Measurements from ENCODE around the gene MAGI1. TPM values are rescaled to one million over a fixed set of nuclear protein-coding genes. Genes with fewer than 3 reads are reported as not detected.

The MAGI1 gene
- total and polyA plus RNA-seq, 7 donors, result 10.2 to 54.0 (median 29.8) TPM

GRCh38 chr3:65314916-65315315, 723.8 kb downstream of the MAGI1 start:
- H3K36me3 ChIP-seq, result no peaks in the 10 kb centered on the region
- TF ChIP-seq EP300 (IDR thresholded peaks at IDR 0.05), result no peak
- peaks cover 0 to 3% (median under 1%) of the 10 kb centered on the region in 4 donors for H3K9me3 ChIP-seq
- H3K27me3 ChIP-seq, result no peaks in the 10 kb centered on the region
- no peak overlapping the region for H3K27ac ChIP-seq
- DNase-seq, result no peak
- peaks cover 0 to 1% (median 0%) of the 10 kb centered on the region in 4 donors for H3K4me1 ChIP-seq
- intact Hi-C loops (cut with DNase I), result no loop called here
- H3K4me3 ChIP-seq, result no peak overlapping the region
- WGBS, 2 donors, result 54 to 60% methylated on average over 1 of the region's 1 CpG

GRCh38 chr3:65314269-65314668, 724.4 kb downstream of the MAGI1 start:
- no peak for DNase-seq
- no peak overlapping the region for H3K4me3 ChIP-seq
- H3K4me1 ChIP-seq, result peaks cover 0 to 6% (median 0%) of the 10 kb centered on the region in 4 donors
- intact Hi-C loops (cut with DNase I), result no loop called here
- no peak overlapping the region for H3K27ac ChIP-seq
- H3K27me3 ChIP-seq, result no peaks in the 10 kb centered on the region
- WGBS, 2 donors, result 88 to 94% methylated on average over 4 of the region's 4 CpGs
- H3K36me3 ChIP-seq, result no peaks in the 10 kb centered on the region
- peaks cover 0 to 3% (median under 1%) of the 10 kb centered on the region in 4 donors for H3K9me3 ChIP-seq
- TF ChIP-seq POLR2AphosphoS5 (IDR thresholded peaks at IDR 0.05) (no peak), POLR2A (IDR thresholded peaks at IDR 0.05) (no peak), CTCF (IDR thresholded peaks at IDR 0.05) (no peak), EP300 (IDR thresholded peaks at IDR 0.05) (no peak)

GRCh38 chr3:65313666-65314065, 725.1 kb downstream of the MAGI1 start:
- Histone ChIP-seq H3K9me3 (peaks cover 0 to 3% (median under 1%) of the 10 kb centered on the region in 4 donors), H3K27ac (no peak overlapping the region), H3K36me3 (no peaks in the 10 kb centered on the region), H3K27me3 (no peaks in the 10 kb centered on the region), H3K4me3 (no peak overlapping the region), H3K4me1 (peaks cover 0 to 6% (median 0%) of the 10 kb centered on the region in 4 donors)
- 86% methylated on average over 2 of the region's 2 CpGs for WGBS, 2 donors
- intact Hi-C loops (cut with DNase I), result no loop called here
- DNase-seq, result no peak
- TF ChIP-seq CTCF (IDR thresholded peaks at IDR 0.05) (no peak), EP300 (IDR thresholded peaks at IDR 0.05) (no peak), POLR2A (IDR thresholded peaks at IDR 0.05) (no peak), POLR2AphosphoS5 (IDR thresholded peaks at IDR 0.05) (no peak)

GRCh38 chr3:65305836-65306235, 732.9 kb downstream of the MAGI1 start:
- intact Hi-C loops (cut with DNase I), result no loop called here
- Histone ChIP-seq H3K4me3 (no peak overlapping the region), H3K36me3 (no peaks in the 10 kb centered on the region), H3K4me1 (peaks cover 0 to 6% (median 0%) of the 10 kb centered on the region in 4 donors), H3K27ac (no peak overlapping the region), H3K9me3 (no peaks in the 10 kb centered on the region), H3K27me3 (no peaks in the 10 kb centered on the region)
- DNase-seq, result no peak
- 83 to 87% methylated on average over 4 of the region's 4 CpGs for WGBS, 2 donors
- TF ChIP-seq POLR2AphosphoS5 (IDR thresholded peaks at IDR 0.05), result no peak
- TF ChIP-seq CTCF (IDR thresholded peaks at IDR 0.05), result no peak
- no peak for TF ChIP-seq POLR2A (IDR thresholded peaks at IDR 0.05)
- no peak for TF ChIP-seq EP300 (IDR thresholded peaks at IDR 0.05)

Small RNAs within 50 kb of the gene (small RNA-seq; reads per million reads assigned to genes)
- 0 reads per million in 3 donors for gene RF00019

Other genes starting within 250 kb of the MAGI1 start
- 10 to 100 TPM; 22.4 to 42.8 (median 28.9) TPM for gene SLC25A26, start 182.1 kb upstream of the MAGI1 start, total RNA-seq
- gene SLC25A26, start 182.1 kb upstream of the MAGI1 start, polyA plus RNA-seq, result 10 to 100 TPM; 17.8 to 20.0 (median 19.8) TPM